GM21423 (cell line): ENCODE data around the gene ATF5.

Experiments
- ATAC-seq: cut with Tn5 transposase; IDR thresholded peaks from one replicate; pipeline ENCODE4 v1.9.1; 2021; ENCODE audit warnings: mild to moderate bottlenecking, moderate library complexity; ENCODE audit not compliant: unreplicated experiment

Gene ATF5

DNA sequence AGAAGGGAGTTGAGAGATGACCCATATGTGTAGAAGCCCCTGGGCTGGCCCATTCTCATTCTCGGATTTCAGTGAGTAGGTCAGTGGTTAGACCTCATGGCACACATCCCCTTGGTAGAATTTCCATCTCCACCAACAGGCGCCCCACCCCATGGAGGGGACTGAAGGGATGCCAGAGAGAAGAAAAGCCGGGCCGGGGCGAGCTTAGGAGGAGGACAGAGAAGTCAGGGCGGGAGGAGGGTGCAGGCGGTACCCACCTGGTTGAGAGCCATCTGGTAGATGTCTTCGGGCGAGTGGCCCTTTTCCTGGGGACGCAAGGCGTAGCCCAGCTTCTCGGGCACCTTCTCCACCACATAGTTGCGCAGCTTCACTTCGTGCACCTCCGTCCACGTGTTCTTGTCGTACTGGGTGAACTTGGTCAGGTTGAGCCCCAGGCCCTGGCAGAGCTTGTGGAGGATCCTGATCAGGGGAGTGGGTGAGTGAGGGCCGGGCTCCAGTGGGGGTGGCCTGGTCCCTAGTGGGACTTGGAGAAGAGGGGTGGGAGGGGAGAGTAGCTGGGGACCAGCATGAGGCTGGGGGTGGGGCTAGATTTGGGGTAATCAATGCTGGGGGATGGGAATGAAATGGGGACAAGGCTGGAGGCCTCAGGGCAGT is 34.9 kb upstream of the ATF5 start:
- no peak for ATAC-seq

DNA sequence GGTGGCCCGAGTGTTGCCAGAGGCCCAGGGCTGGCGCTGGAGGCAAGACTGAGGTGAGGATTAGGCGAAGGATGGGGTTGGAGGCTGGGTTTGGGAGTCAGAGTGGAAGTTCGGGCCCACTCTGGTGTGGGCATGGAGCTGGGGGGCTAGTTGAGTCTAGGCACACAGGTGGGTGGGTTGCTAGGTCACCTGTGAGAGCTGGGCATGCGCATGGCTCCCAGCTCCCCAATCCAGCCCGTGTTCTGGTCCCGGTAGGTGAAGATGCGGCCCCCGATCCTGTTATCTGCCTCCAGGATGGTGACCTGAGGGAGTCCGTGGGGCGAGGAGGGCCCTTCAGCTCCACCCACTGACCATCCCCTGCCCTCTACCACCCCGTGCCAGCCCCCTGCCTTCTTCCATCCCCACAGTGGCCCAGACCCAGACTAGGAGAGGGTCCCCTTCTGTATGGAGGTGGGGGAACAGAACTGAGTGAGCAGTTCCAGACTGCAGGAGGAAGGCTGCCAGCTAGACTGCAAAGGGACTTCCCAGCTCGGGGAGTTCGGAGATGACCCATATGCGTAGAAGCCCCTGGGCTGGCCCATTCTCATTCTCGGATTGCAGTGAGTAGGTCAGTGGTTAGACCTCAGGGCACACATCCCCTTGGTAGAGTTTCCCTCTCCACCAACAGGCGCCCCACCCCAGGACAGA is 34.0 kb upstream of the ATF5 start:
- ATAC-seq = no peak

DNA sequence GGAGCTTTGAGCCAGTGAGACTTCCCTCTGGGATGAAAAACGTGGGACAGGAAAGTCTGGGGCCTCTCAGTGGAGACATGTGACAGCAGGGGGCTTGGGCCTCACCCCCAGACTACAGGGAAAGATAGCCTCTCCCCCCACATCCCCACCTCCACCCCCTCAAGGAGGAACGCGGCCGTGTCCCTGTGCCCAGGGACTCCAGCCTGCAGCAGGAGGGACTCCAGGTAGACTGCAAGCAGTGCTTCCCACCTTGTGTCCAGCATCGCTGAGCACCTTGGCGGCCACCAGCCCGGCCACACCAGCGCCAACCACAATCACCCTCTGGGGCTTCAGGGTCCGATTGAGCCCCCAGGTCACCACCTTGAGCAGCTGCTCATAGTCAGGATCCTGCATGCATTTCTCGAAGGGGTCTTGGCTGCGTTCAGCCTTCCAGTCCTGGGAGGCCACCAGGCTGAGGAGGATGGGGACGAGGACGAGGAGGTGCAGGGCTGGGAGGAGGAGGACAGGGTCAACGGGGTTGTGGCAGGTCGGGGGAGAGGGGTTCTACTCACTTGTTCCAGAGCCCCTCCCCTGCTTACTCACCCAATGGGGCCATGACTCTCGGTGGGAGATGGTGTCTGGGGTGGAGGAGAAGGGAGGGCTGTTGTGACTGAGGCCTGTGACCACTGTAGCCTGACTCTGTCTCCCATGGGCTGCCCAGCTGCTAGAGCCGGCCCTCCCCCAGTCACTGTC is 33.3 kb upstream of the ATF5 start:
- ATAC-seq = no peak

DNA sequence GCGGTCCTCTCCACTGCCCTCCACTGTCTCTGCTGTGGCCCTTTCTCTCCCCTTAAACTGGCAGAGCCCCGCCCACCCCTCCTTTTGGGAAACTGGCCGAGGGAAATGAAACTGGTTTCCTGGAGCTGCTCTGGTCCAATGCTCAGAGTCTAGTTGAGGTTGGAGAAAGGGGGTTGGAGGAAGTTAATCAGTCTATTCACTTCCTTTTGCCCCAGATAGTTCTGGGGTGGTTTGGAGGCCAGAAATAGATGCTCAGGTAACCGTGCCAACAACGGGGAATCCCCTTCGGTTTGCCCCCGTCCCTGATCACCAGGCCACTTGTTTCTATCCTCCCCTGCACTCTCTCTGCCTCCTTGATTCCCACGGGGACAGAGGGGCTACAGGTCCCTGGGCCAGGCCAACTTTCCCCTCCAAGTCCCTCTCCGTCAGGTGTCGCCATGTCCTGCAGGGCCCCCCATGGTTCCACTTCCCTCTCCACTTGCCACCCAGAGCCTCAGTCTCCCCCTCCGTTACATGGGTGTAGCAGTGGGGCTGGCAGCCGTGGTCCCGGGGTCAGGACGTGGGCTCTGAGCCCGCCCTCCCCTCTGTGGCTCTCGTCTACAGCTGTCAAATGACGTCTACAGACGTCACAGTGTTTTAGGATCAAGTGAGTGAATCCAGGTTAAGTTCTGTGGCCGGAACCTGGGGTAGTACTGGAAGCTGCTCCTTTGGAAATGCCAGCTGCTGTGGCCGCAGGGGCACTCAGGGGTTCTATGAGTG is 32.0 kb upstream of the ATF5 start, which contains the start of gene IL4I1:
IL4I1 (minus strand) TSS at position 25 of the 759 bp plus-strand sequence. CDS start 727 bp downstream, outside the sequence.
- ATAC-seq = peak; percentile 48

DNA sequence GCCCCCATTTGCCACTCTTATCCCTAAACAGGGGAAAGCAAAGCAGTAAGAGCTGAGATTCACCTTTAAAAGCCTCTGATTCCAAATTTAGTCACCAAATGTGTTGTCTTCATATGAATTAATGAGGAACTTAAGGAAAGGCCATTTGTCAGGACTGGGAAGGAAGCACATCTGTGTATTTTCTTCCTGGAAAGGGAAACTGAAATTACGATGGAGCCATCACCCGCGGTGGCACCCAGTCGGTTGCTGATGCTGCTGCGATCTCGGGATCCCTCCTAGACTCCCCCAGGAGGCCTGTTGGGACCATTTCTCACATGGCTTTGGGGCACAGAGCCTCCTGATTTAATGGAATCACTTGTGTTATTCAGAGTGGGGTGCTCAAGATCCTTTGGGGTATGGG is 24.9 kb upstream of the ATF5 start:
- no peak for ATAC-seq

DNA sequence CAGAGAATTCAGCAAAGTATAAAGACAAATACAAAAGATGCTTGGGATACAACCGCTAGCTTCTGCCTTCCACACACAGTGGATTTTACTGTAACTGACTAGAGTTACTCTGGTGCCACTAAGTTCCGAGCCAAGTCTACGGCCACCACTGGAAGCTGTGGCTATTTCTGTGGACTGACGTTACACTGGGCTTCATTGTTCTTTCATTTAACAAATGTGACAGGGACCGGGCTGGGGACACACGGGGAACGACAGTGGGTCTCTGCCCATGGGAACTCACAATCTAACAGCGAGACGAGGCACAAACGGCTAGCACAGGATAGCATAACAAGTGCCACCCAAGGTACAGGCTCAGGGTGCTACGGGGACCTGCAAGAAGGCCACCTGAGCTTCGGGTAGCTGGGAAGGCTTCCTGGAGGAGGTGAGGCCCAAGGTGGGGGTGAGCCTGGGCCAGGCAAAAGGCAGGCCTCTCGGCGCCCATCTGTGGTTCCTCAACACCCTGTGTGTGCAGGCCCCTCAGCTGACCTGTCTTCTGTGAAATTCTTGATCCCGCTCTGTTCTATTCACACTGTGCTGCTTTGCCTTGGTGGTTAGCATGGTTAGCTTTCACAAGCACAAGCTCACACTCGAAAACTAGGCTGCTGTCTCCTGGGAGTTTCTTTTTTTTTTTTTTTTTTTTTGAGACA is 22.0 kb upstream of the ATF5 start:
- no peak for ATAC-seq

DNA sequence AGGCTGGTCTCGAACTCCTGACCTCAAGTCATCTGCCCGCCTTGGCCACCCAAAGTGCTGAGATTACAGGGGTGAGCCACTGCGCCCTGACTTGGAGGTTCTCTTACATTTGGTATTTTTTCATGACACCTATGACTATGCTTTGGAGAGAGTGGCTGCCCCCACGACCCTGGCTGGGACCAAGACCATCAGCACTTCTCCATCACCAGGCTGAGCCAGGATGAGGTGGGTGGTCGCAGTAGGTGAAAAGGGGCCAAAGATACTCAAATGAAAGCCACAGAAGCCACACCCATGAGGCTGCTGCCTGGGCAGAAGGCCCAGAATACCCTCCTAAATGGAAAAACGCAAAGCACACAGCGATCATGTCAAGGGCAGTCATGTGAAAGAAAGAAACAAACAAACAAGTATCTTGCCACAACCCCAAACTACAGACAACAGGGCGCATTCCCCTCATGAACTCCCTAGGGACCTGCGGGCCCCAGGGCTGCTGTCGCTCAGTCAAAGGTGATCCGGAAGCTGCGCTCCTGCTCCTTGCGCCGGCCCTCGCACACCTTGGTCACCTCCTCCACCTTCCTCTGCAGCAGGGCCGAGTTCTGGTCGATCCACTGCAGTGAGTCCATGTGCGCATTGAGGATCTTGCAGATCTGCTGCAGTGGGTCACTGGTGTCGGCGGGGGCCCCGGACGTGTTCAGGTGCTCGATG is 21.1 kb upstream of the ATF5 start:
- ATAC-seq = no peak

DNA sequence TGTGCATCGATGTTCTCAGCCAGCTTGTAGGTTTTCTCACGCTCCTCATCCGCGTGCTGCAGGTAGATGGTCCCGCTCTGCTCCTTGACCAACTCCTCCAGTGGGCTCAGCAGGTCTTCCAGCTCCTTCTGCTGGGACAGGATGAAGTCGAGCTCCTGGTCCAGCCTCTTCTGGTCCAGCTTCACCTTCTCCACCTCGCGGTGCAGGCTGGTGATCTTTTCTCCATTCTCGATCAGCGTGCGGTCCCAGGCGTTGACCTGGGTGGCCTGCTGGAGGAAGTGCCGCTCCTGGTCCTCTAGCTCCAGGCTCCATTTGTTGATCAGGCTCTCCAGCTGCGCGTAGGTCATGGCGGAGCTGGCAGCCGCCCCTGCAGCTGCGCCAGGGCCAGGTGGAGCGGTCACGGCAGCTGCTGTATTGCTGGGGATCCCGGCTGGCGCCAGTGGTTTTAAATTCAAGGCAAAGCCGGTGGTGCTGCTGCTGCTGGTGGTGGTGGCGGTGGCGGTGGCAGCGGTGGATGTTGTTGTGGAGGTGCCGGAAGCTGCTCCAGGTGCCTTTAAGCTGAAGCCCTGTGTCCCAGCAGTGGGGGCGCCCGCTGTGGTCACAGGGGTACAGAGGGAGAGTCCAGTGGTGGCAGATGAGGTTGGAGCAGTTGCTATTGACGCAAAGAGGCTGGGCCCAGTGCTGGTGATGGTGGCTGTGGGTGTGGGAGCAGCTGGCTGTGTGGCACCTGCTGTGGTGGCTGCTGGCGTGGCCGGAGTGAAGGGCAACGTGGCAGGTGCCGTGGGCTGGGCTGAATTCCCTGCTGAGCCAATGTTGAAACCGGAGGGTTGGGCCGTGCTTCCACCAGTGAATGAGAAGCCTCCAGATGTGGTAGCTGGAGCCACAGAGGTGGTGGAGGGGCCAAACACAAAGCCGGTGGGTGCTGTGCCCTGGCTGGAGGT is 20.3 kb upstream of the ATF5 start:
- no peak for ATAC-seq

DNA sequence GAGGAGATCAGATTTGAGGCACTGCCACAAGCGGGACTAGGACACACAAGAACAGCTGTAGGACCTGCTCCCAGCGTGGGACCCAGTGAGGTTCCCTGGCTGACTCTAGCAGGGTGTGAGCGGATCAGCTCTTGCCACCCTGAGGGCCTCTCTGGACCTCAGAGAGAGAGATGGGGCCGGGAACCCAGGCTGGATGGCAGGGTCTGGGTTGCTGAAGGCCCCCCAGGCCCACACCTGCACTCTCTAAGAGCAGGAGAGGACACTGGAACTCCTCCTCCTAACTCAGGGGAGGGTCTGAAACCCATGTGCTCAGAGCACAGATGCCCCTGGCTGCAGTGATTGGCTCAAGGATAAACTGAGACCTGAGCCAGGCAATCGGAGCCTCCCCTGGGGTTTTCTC is 18.8 kb upstream of the ATF5 start:
- ATAC-seq = no peak

DNA sequence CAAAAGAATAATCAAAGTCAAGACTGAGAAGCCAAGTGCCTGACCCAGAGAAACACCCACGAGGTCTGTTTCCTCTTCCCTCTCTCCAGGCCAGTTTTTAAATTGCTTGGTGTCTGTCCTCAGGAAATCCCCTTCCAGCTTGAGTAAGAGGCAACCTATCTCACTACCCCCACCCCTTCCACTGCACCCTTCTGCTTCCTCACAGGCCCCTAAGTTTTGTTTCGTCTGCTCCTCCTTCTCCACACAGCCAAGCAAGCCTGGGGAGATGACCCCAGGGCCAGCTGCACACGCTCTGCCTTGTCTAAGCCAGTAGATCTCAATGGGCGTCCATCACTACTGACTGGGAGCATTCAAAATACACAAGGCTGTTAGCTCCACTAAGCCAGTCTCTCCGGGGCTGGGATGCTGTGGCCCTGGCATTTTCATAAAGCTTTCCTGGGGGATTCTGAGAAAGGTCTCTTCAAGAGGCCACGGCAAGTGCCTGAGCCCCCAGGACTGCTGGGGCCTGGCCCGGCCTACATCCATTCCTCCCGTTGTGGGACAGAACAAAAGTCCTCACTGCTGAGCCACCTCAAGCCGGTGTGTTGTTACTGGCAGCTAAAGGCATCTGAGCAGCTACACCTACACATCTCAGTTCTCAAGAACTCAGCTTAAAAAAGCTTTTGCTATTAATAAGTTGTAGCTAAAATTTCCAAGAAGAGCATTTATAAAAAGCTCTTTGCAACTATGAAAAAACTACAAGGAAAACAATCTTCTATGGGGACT is 17.4 kb upstream of the ATF5 start:
- no peak for ATAC-seq

DNA sequence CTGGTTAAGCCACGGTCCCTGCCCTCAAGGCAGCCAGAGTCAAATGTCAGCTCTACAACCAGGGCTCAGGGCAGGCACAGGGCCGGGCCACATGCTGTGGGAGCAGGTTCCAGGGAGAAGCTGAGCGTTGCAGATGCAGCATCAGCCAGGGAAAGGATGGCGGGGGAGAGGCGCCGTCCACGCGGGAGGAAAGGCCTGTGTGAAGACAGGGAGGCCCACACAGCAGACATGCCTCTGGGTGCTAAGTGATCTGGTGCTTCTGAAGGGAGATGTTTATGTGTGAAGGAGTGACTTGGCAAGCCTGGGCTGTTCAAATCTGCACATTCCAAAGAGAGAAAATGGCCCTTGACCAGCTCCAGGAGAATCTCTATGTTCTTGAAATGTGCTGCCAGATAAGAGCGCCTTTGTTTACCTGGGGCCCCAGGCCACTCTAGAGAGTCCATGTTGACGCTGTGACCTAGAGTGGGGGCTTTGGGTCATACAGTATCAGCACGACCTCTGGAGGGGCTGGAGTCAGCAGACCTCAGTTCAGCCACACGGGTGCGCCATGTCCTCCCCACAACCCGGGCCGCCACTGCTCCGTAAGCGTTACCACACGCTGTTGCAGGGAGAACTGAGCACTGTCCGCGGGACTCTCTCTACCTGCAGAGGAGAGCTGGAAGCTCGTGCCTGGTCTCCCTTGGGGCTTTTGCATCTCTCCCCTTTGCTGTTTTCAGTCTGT is 15.9 kb upstream of the ATF5 start:
- ATAC-seq = no peak

DNA sequence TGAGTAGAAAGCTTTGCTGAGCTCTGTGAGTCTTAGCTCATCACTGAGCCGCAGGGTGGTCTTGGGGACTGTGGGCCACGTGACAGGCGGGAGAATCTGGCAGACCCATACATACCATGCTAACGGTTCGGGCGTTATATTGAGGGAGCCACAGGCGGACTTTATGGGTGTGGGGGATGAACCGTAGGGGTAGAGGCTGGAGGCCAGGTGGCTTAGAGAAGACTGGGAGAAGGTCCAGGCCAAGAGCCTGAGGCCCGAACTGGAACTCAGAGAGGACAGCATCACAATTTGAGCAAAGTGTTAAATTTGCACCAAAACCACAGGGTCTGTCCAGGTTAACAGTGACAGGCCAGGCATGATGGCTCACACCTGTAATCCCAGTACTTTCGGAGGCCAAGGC is 15.3 kb upstream of the ATF5 start:
- no peak for ATAC-seq

DNA sequence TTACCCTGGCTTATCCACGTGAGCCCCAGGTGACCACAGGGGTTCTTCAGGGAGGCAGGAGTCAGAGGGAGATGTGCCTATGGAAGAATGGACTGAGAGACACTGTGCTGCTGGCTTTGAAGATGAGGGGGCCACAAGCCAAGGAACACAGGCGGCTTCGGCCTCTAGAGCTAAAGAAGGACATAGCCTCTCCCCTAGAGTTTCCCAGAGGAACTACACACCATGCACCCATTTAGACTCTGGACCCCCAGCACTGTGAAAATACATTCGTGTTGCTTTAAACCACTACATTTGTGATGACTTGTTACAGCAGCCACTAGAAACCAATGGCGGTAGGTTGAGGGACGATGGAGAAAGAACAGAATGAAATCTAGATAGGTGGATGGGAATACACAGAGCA is 13.7 kb upstream of the ATF5 start:
- ATAC-seq = no peak

DNA sequence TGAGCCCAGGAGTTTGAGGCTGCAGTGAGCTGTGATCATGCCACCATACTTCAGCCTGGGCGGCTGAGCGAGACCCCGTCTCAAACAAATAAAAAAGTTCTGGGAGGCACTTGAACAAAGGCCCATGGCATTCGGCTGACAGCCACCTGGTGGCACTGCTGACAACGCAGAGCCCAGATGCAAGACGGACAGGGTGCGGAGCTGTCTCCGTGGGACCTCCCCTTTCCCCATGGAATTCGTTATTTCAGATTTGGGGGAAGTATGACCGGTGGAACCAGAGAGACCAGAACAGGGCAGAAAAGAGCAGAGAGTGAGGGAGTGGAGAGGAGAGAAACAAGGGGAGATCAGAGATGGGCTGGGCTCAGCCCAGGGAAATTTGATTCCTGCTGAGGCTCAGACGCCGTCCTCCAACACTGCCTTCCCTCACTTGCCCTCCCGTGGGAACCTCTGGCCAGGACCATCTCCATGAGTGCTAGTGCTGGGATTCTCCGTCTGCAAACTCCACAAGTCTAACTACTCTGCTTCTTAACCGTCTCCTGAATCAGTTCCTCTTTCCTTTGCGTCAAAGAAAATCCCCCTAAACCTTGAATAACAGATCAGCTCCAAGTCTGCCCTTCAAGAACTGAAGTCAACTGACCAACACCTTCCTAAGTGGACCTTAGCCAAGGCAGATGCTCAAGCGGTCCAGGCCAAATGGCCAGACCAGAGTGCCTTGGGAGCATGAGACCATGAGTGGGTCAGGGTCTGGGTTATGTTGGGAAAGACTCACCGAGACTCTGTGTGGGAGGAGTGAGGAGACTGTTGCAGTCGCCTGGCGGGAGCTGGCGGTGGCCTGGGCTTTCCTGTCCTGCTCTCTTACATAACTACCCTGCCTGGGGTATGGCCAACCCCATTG is 11.9 kb upstream of the ATF5 start:
- no peak for ATAC-seq

DNA sequence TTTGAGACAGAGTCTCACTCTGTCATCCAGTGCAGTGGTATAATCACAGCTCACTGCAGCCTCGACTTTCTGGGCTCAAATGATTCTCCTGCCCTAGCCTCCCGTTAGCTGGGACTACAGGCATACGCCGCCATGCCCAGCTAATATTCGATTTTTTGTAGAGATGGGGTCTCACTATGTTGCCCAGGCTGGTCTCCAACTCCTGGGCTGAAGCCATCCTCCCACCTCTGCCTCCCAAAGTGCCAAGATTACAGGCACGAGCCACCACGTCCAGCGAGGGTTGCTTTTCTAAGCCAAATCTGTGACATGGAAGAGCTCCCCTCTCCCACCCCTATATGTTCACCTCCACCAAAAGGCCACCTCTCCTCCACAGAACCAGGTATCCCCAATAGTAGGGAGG is 10.9 kb upstream of the ATF5 start:
- ATAC-seq = no peak

DNA sequence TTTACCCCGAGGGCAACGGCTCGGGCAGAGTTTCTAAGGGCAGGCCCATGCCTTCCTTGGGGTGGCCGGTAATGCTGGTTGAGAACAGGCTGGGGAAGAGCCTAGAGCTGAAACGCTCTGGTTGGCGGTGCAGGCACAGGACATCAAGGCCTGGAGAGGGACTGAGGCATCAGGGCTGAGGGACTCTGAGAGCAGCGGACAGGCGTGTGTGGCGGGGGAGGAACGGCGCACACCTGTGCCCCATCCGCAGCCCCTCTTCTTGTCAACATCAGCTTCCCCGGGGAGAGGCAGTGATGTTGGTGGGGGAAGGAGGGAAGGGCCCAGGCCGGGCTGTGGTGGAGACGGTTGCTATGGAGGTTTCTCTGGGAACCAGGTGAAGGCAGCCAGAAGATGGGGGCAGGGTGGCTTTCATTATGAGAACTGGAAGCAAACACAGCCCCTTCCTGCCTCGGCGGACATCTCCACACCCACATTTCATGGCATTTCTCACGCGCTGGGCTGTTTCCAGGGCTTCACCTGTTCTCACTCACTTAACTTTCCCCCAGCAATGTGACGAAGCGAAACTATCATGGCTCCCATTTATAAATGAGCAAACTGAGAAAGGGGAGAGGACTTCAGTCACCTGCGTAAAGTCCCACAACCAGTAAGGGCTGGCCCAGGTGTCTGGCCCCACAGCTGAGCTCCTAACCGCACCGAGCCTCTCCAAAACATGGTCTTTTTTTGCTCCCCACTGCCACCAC is 8.2 kb upstream of the ATF5 start:
- no peak for ATAC-seq
